ENCODE data around the gene TCF15. TPM values are rescaled to one million over a fixed set of nuclear protein-coding genes. Genes with fewer than 3 reads are reported as not detected.
A peak's percentile ranks its signal among the peaks of the same experiment; 100 is the strongest.

Gene TCF15
- total RNA-seq, 1 donor from 2014 or later: 0.50 TPM

GRCh38 chr20:650281-650680, 40.2 kb upstream of the TCF15 start:
- no peak for TF ChIP-seq CTCF (IDR thresholded peaks at IDR 0.05)
- peaks cover 30% of the 10 kb centered on the region for H3K4me1 Mint-ChIP-seq (ENCODE audit: low read depth)
- H3K4me3 Mint-ChIP-seq (ENCODE audit: unreplicated experiment): no peak overlapping the region

GRCh38 chr20:647479-648019, 37.4 kb upstream of the TCF15 start:
- no peak for DNase-seq (ENCODE audit: low spot score)
- Mint-ChIP-seq H3K36me3 (ENCODE audit: low read depth) (peaks cover 23% of the 10 kb centered on the region), H3K9me3 (ENCODE audit: low read depth) (no peaks in the 10 kb centered on the region), H3K4me3 (ENCODE audit: unreplicated experiment) (no peak overlapping the region), H3K4me1 (ENCODE audit: low read depth) (peaks cover 26% of the 10 kb centered on the region), H3K27ac (ENCODE audit: unreplicated experiment) (no peak overlapping the region), H3K27me3 (ENCODE audit: low read depth) (no peaks in the 10 kb centered on the region)
- TF ChIP-seq CTCF (IDR thresholded peaks at IDR 0.05): no peak

More at GRCh38 chr20:650281-650680, 40.2 kb upstream of the TCF15 start:
- H3K27ac Mint-ChIP-seq (ENCODE audit: unreplicated experiment): no peak overlapping the region
- no peaks in the 10 kb centered on the region for H3K27me3 Mint-ChIP-seq (ENCODE audit: low read depth)
- no peak for DNase-seq (ENCODE audit: low spot score)
- H3K36me3 Mint-ChIP-seq (ENCODE audit: low read depth): peaks cover 23% of the 10 kb centered on the region
- no peaks in the 10 kb centered on the region for H3K9me3 Mint-ChIP-seq (ENCODE audit: low read depth)

GRCh38 chr20:646868-647233, 36.7 kb upstream of the TCF15 start:
- no peak overlapping the region for H3K4me3 Mint-ChIP-seq (ENCODE audit: unreplicated experiment)

GRCh38 chr20:646107-646867, 36.2 kb upstream of the TCF15 start:
- Mint-ChIP-seq H3K9me3 (ENCODE audit: low read depth) (no peaks in the 10 kb centered on the region), H3K4me1 (ENCODE audit: low read depth) (peaks cover 16% of the 10 kb centered on the region), H3K27ac (ENCODE audit: unreplicated experiment) (no peak overlapping the region), H3K4me3 (ENCODE audit: unreplicated experiment) (no peak overlapping the region), H3K27me3 (ENCODE audit: low read depth) (no peaks in the 10 kb centered on the region), H3K36me3 (ENCODE audit: low read depth) (peaks cover 23% of the 10 kb centered on the region)
- no peak for TF ChIP-seq CTCF (IDR thresholded peaks at IDR 0.05)
- DNase-seq (ENCODE audit: low spot score): no peak

More at GRCh38 chr20:646868-647233, 36.7 kb upstream of the TCF15 start:
- peaks cover 23% of the 10 kb centered on the region for H3K36me3 Mint-ChIP-seq (ENCODE audit: low read depth)
- H3K4me1 Mint-ChIP-seq (ENCODE audit: low read depth): peaks cover 19% of the 10 kb centered on the region
- no peak for DNase-seq (ENCODE audit: low spot score)
- no peak for TF ChIP-seq CTCF (IDR thresholded peaks at IDR 0.05)
- H3K27me3 Mint-ChIP-seq (ENCODE audit: low read depth): no peaks in the 10 kb centered on the region
- no peak overlapping the region for H3K27ac Mint-ChIP-seq (ENCODE audit: unreplicated experiment)
- no peaks in the 10 kb centered on the region for H3K9me3 Mint-ChIP-seq (ENCODE audit: low read depth)

- Mint-ChIP-seq H3K4me1 (ENCODE audit: low read depth) (peaks cover 11% of the 10 kb centered on the region), H3K27ac (ENCODE audit: unreplicated experiment) (no peak overlapping the region), H3K9me3 (ENCODE audit: low read depth) (no peaks in the 10 kb centered on the region), H3K27me3 (ENCODE audit: low read depth) (no peaks in the 10 kb centered on the region), H3K36me3 (ENCODE audit: low read depth) (peaks cover 20% of the 10 kb centered on the region), H3K4me3 (ENCODE audit: unreplicated experiment) (no peak overlapping the region)
- no peak for DNase-seq (ENCODE audit: low spot score)
- TF ChIP-seq CTCF (IDR thresholded peaks at IDR 0.05): peak; percentile 96
Observed at GRCh38 chr20:645318-646106, 35.4 kb upstream of the TCF15 start.

Data from chondrocyte (in vitro differentiated cells).